HG02885 (cell line): ENCODE results near the gene PLA2G4D.

Source experiments
- ATAC-seq: cut with Tn5 transposase; IDR thresholded peaks from one replicate; pipeline ENCODE4 v1.9.1; 2021; ENCODE audit warnings: mild to moderate bottlenecking; ENCODE audit not compliant: unreplicated experiment, poor library complexity

PLA2G4D gene

DNA sequence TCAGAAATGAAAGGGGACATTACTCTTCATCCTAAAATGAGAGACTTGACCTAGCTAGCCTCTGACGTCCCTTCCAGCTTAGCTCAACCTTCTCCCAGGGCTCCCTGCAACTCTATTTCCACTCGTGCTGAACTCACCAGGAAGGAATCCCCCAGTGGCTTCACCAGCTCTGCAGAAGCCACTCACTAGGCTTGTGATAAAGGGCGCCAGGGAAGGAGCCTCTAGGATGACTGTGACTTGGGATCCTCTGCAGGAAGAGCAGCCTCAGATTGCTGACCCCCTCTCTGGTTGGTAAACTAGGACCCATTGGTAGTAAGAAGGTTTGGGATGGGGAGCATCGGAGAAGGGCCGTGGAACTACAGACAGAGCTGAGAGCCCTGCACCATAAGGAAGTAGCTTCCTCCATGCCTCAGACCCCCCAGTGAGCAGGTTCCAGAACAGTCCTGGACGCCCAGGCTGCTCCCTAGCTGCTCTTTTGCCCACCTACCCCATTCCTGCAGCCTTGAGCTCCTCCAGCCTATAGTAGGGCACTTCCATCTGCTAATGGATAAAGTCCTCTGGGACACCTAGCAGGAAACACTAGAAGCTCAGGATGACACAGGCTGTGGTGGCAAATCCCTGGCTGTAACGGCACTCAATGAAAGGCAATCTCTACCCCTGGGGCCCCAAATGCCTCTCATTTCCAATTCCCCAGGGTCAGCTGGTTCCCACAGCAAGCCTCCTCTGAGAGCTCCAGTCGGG lies 36.1 kb upstream of the PLA2G4D start:
- no peak for ATAC-seq

DNA sequence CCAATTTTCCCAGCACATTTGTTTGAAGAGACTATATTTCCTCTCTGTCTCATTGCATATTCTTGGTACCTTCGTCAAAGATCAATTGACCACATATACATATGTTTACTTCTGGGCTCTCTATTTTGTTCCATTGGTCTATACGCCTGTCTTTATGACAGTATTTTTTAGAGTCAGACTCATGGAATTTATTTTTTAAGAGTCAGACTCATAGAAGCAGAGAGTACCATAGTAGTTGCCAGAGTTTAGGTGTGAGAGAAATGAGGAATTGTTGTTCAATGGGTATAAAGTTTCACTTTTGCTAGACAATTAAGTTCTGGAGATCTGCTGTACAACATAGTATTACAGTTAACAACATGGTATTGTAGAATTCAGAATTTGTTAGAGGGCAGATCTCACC lies 35.0 kb upstream of the PLA2G4D start:
- no peak for ATAC-seq

- ATAC-seq = no peak
Measured at GRCh38 chr15:42128476-42128875, 34.1 kb upstream of the PLA2G4D start.

GRCh38 chr15:42123546-42123945 lies 29.2 kb upstream of the PLA2G4D start:
- ATAC-seq = no peak

DNA sequence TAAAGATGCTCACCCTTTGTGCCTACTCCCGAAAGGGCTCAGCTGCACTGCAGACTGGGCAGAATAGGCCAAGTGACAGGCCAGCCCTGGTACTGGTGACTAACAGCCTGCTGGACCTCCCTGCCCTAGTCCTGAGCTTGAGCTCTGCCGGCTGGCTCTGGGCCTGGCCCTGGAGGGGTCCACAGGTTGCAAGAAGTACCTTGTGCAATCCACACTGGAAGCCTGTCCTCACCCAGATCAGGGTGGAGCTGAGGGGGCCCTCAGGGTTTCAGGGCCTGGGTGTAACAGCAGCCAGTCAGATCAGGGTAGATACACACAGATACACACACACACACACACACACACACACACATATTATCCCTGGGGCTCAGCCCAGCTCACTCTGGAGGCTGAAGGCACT lies 27.3 kb upstream of the PLA2G4D start:
- no peak for ATAC-seq

DNA sequence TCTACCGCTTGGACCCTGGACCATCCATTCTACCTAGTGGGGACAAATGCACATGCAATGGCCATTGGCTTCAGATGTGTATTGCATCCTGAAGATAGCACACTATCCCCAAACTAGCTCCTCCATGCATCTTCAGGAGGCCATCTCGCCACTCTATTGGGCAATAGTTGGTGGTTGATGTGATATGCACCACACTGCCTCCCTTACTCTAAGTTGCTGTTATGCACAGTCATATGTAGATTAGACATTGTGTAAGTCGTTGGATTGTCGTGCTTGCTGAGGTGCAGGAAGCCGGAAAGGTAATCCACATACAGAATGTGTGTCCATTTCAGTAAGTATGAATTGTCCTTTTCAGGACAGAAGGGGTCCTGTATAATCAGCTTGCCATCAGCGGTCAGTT lies 26.7 kb upstream of the PLA2G4D start:
- no peak for ATAC-seq

DNA sequence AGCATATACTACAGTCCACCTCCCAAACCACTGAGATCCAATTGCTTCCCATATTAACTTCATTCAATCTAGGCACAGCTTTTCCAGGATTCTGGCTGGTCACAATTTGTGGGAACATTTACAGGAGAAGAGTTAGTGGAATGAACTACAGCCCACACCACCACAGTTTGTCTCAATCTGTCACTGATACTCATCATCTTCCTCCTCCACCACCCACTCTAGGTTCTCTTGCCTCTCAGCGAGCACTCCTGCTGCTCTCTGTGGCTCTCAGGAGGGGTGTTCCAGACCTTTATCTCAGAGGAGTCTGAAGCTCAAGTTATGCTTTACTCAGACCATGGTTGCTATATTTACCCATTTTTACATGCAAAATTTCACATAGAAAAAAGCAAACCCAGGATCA lies 25.9 kb upstream of the PLA2G4D start:
- no peak for ATAC-seq

DNA sequence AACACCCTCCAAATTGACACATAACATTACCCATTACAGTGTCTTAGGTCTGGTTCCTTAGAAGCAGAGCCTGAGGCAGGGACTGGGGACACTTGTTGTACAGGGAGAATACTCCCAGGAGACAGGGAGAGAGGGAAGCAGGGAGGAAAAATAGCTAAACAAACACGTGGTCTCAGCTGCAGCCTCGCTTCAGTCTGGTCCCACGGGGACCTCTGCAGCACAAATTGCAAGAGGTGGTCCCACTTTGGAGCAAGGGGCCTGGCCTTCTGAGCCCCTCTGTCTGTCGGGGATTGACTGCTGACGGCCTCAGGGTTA lies 25.0 kb upstream of the PLA2G4D start:
- no peak for ATAC-seq

DNA sequence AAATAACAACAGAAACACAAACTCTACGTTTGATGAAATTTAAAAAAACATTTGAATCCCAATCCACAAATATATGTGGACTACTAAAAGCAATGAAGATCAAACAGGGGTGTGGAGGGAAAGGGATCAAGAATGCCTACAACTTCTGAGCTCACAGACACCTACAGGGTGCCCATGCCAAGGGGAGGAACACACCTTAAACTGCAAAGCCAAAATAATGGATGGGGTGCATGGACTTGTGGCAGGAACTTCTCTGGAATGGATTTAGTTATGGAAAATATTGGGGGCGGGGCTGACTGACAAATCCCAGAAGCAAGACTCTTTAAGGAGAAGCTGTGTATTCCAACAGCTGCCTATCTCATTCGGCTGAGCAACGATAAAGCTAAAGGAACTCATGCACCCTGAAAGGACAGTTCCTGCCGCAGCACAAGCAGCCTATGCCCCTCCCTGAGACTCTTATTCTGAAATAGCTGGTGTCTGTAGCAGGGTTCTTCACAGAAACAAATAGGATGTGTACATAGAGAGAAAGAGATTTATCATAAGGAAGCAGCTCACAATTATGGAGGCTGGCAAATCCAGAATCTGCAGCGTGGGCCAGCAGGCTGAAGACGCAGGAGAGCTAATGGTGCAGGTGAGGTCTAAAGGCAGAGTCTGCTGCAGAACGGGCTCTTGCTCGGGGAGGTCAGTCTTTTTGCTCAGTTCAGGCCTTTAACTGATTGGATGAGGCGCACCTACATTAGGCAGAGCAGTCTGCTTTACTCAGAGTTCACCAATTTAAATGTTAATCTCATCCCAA lies 24.5 kb upstream of the PLA2G4D start:
- ATAC-seq = no peak

DNA sequence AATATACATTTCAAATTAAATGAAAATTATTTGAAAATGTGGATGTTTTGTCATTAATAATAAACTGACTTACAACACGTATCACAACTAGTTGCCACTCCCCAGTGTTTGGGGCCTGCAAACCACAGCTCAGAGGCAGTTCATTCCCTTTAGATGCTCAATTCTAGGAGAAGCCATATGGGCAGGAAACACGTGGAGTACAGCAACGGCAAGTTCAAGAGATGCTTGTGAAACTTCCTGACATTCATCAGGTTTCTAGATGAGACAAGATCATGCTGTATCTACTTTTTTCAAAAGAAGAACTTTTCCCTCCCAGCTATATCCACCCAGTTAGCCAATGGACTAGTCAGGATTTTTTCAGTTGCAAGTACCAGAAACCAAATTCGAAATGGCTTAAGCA lies 17.6 kb upstream of the PLA2G4D start:
- no peak for ATAC-seq

- ATAC-seq = no peak
Measured at GRCh38 chr15:42110367-42110766, 16.0 kb upstream of the PLA2G4D start.

GRCh38 chr15:42108806-42109205 lies 14.4 kb upstream of the PLA2G4D start:
- no peak for ATAC-seq

DNA sequence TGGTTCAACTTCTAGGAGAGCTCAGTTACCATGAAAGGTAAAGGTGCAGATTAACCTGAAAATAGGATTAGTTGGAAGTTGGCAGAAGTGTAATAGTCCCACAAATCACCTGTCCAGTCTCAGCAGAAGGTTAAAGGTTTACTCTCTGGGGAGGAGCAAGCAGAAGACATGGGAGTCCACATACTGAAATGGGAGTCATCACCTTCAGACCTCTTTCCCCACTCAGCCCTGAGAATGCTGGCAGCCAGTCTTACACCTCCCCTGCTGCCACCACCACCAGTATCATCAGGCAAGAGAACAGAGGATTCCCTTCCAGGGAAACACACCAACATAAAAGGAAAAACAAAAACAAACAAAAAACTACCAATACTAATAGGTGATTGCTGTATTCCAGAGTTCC lies 13.8 kb upstream of the PLA2G4D start:
- ATAC-seq = no peak

GRCh38 chr15:42107473-42107872 lies 13.1 kb upstream of the PLA2G4D start:
- ATAC-seq = no peak

- no peak for ATAC-seq
Measured at GRCh38 chr15:42106288-42106687, 11.9 kb upstream of the PLA2G4D start.

GRCh38 chr15:42104095-42104891 lies 9.9 kb upstream of the PLA2G4D start:
- ATAC-seq = no peak

GRCh38 chr15:42102646-42103235 lies 8.4 kb upstream of the PLA2G4D start:
- no peak for ATAC-seq

- no peak for ATAC-seq
Measured at GRCh38 chr15:42101861-42102260, 7.5 kb upstream of the PLA2G4D start.

DNA sequence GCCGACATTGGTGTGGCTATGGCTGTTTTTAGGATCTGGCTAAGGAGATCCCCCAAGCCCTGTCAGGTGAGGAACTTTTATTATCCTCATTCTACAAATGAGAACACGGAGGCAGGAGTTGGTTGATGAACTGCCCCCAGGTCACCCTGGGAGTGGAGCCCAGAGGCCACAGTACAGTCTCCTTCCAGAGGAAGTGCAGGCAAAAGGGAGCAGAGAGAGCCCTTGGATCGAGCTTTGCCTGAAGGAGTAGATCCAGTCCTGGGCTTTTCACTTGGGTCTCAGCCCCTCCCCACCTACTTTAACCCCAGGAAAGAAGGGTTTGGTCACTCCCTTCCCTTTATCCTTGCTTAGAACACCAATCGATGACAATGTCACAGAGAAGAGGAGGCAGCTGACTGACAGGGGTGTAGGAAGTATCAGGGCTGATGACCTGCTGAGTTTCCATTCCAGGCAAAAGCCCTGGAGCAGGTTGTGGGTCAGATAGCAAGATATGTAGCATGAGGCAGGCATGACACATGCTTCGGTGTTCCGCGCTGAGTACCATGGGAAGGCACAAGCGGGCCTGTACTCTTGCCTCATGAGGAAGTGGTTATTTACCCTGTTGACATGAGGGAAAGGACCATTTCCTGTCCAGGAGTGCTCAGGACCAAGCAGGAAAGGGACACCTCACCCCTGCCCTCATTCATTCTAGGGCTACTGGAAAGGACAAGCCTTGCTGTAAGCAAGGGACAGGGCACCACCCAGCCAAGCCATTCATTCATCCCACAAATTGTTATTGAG lies 5.8 kb upstream of the PLA2G4D start:
- no peak for ATAC-seq

DNA sequence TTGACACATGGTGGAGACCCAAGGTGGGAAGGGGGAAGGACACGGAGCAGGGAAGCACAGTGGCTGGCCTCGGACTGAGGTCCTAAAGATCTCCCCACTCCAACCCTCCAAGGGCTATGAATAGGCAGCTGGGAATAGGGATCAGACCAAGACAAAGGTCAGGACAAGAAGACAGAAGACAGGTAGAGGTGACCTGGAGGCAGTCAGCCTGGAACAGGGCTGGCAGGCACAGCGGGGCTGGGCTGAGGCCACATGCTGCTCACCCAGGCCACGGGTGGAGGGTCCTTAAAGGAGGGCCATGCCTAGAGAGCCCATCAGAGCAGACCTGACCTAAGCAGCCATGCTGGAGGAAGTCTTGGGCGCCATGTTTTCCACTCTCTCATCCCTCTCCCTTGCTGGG lies 2.7 kb upstream of the PLA2G4D start:
- ATAC-seq = no peak
